GM13976 (cell line): ENCODE measurements around the gene ZNF618.

ENCODE experiments used
- DNase-seq: peaks from one replicate; pipeline ENCODE4 v3.0.0; 2012; ENCODE audit warnings: low spot score
- in situ Hi-C: fragments of 300-500 bp; cut with MboI; formaldehyde crosslinking; loops from one replicate; pipeline ENCODE4 v1.12.0; 2022; ENCODE audit warnings: low sequenced_read_pairs, mixed read lengths, inconsistent platforms; ENCODE audit not compliant: unreplicated experiment
- TF ChIP-seq, protein P1 (sequence below): IDR thresholded peaks from 2 replicates; pipeline ENCODE4 v1.5.1; 2012; ENCODE audit warnings: borderline replicate concordance, mild to moderate bottlenecking; ENCODE audit not compliant: insufficient read depth; ENCODE audit errors: extremely low read depth, missing control alignments, control extremely low read depth

ZNF618 gene

DNA sequence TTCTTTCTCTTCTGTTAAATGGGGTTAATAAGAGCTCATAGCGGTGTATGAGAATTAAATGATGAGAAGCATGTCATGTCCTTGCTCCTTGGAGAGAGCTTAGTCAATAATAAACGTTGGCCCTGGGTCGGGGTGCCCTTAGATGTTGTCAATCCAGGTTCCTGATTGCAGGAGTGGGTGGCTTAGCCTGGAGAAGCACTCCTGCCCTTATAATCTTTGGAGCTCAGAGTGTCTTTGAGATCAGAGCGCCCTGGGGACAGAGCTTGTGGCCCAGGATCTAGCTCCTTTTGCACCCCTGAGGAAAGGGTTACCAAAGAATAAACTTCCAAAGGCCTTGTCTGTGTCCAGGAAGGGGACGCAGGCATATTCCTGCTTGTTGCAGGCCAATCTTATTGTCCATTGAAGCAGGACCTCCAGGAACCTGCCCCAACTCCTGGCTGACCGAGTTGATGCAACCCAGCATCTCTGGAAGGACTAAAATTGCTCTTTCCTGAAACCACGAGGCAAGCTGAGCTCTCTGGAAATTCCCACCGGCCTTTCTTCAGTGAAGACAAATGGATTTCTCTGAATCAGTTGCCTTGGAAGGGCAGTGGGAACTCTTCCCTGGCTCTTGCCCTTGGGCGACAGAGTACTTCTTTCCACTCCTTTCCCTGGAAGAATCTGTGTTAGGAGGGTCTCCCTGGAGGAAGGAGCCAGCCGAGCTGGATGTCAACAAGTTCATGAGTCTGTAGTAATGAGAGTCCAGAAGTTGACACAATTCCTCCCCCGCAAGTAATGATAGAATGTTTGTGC, 208.4 kb downstream of the ZNF618 start:
- TF ChIP-seq, protein P1, sequence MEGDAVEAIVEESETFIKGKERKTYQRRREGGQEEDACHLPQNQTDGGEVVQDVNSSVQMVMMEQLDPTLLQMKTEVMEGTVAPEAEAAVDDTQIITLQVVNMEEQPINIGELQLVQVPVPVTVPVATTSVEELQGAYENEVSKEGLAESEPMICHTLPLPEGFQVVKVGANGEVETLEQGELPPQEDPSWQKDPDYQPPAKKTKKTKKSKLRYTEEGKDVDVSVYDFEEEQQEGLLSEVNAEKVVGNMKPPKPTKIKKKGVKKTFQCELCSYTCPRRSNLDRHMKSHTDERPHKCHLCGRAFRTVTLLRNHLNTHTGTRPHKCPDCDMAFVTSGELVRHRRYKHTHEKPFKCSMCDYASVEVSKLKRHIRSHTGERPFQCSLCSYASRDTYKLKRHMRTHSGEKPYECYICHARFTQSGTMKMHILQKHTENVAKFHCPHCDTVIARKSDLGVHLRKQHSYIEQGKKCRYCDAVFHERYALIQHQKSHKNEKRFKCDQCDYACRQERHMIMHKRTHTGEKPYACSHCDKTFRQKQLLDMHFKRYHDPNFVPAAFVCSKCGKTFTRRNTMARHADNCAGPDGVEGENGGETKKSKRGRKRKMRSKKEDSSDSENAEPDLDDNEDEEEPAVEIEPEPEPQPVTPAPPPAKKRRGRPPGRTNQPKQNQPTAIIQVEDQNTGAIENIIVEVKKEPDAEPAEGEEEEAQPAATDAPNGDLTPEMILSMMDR = no peak
- in situ Hi-C loops = no loop called here
- DNase-seq = no peak

DNA sequence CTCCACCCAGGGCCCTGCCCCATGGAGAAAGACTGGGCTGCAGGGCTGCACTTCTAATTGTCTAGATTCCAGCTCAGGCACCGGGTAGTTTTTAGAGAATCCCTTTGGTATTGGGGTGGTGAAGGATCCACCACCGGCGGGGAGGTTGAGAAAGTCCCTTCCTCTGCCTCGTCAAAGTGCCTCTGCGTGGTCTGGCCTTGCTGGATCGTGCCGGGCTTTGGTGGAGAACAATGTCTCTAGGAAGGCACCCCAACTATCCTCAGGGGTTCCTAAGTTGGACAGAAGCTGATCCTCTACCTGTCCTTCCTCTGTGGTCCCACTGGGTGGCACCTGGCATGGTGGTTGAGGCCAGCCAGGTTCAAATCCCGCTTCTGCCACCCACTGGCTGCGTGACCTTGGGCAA, 209.3 kb downstream of the ZNF618 start:
- in situ Hi-C loops = no loop called here
- TF ChIP-seq, protein P1 = no peak
- DNase-seq = no peak

DNA sequence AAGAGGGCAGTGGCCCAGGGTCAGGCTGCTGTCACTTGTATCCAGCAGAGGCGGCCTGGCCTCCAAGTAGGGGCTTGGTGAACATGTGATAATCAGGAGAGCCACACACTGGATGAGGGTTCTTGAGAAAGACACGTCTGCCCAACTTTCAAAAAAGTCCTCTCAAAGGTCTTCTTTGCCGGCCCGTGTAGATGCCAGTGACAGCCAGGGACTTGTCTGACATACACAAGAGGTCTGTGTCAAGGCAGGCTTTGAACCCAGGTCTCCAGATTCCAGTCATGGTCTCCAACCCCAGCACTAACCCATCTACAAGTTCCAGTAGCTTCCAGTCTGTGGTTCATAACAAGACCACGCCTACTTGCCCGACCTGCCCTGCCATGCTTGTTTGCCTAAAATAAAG, 209.9 kb downstream of the ZNF618 start:
- DNase-seq = no peak
- TF ChIP-seq, protein P1 = no peak
- in situ Hi-C loops = no loop called here

DNA sequence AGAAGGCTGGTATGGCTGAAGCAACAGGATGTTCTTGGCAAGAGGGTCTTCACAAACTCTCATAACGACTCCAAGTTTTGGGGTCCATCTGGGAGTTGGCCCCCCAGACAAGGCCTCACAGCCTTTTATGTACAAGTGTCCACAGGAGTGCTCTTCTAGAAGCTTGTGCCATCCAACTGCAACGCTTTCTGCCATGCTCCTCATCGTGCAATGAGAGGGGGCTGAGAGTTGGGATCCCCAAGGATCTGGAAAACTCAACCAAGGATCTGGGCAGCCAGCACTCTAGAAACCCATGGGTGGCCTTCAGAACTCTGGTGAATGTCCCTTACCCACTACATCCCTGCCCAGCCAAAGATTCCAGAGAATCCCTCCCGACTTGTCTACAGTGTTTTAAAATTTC, 210.5 kb downstream of the ZNF618 start:
- in situ Hi-C loops = no loop called here
- TF ChIP-seq, protein P1 = no peak
- no peak for DNase-seq

DNA sequence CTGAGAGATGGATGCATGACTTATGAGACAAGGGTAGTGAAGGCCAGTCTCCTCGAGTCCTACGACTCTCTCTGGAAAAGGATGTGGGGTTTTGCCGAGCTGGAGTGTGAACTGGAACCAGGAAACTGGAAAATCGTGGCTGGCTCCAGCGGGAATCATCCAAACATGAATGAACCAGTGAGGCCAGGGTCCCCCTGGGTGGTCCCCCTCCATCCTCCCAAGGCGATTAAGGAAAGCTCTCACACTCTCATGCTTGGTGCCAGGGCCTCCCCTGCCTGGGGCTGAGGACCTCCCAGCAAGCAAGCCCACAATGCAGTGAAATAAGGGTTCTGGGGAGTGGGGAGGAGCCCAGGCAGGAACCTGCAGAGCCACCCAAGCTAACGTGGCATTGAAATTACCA, 211.6 kb downstream of the ZNF618 start:
- no peak for DNase-seq
- in situ Hi-C loops = no loop called here
- TF ChIP-seq, protein P1 = no peak

DNA sequence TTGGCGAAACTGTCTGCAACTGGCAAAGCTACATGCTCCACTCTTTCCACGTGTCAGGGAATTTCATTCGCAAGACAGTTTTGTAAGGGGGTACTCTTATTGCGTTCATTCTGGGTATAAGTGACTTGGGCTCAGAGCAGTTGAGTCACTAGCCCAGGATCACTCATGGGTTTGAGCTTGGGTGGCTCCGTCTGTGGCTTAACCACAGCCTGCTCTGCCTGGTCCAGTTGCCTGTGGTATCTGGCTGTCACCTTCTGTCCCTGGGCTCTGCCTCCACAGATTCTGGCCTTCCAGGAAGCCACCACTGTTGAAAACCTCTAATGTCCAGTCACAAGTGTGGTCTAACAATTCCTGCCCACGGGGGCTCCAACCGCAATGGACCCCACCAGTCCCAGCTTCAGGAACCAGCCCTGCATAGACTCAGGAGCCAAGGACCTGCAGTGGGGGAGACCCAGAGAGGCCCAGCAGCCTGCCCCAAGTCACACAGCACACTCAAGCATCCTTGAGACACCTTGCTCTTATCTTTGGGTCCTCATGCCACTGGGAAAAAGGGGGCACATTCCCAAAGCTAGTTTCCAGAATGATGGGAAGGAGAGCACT, 212.6 kb downstream of the ZNF618 start:
- in situ Hi-C loops = no loop called here
- TF ChIP-seq, protein P1 = no peak
- no peak for DNase-seq
